Sigmoid colon (tissue), 4 donors: ENCODE measurements around the gene GRID1.

Experiments used
- CTCF ChIP-seq, 4 experiments: fragments of 450-650 bp in 3 of 4; fragments of 200-600 bp in 1 of 4; IDR thresholded peaks; one replicate each; pipeline ENCODE4 v1.5.1; 2016 to 2019; ENCODE audit warnings: antibody characterized with exemption in 4 of 4, mild to moderate bottlenecking in 3 of 4, moderate library complexity in 2 of 4
- POLR2A ChIP-seq, 2 donors: fragments of 450-650 bp; IDR thresholded peaks; one replicate each; pipeline ENCODE4 v1.6.1; 2016; ENCODE audit warnings: antibody characterized with exemption in 2 of 2, mild to moderate bottlenecking in 2 of 2, moderate library complexity in 2 of 2
- POLR2AphosphoS5 ChIP-seq, 4 donors: sonication (generic); formaldehyde crosslinking; IDR thresholded peaks; one replicate each; pipeline ENCODE4 v1.6.1; 2017; ENCODE audit warnings: antibody characterized with exemption in 4 of 4

DNA sequence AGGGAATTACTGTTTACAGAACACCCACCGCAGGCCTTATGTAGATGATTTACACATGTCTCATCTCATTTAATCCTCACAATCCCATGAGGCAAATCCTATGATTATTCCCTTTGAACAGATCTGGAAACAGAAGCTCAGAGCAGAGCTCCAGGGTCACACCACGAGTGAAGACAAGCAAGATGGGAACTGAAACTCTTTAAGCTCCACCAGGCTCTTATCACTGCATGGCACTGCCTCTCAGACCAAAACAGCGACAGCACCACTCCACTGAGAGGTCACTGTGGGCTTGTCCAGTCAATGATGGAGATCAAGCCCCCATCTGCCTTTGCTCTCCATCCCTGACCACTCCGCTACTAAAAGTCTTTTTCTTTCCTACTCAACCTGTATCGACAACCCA is 5.9 kb downstream of the GRID1 start:
- TF ChIP-seq POLR2A (IDR thresholded peaks at IDR 0.05) (no peak), CTCF (IDR thresholded peaks at IDR 0.05) (no peak), POLR2AphosphoS5 (IDR thresholded peaks at IDR 0.05) (no peak)
